Esophagus muscularis mucosa (tissue), 4 donors: ENCODE measurements around the gene MAP3K2. TPM values are rescaled to one million over a fixed set of nuclear protein-coding genes. Genes with fewer than 3 reads are reported as not detected.

ENCODE experiments used
- DNase-seq: peaks from one replicate; pipeline ENCODE4 v3.0.0-alpha.2; 2017; ENCODE audit errors: extremely low spot score
- H3K27ac ChIP-seq, 4 donors: fragments of 200-600 bp; sonication (generic); replicated peaks in 1 of 4; 1 replicate in 3 of 4; 2 replicates in 1 of 4; pipeline ENCODE4 v1.5.1; 2016 to 2019; ENCODE audit warnings: mild to moderate bottlenecking in 1 of 4
- H3K27me3 ChIP-seq, 4 donors: fragments of 200-600 bp; sonication (generic); one replicate each; pipeline versions ENCODE4 v1.5.1 to v1.6.0; 2016 to 2019
- H3K36me3 ChIP-seq, 4 donors: fragments of 200-600 bp; sonication (generic); one replicate each; pipeline ENCODE4 v1.5.1; 2016 to 2019
- H3K4me1 ChIP-seq, 4 donors: fragments of 200-600 bp; sonication (generic); one replicate each; pipeline ENCODE4 v1.5.1; 2016 to 2019
- H3K4me3 ChIP-seq, 4 donors: fragments of 200-600 bp; sonication (generic); 1 replicate in 2 of 4; 2 replicates in 2 of 4; pipeline ENCODE4 v1.5.1; 2016 to 2019; ENCODE audit warnings: mild to moderate bottlenecking in 4 of 4, moderate library complexity in 1 of 4
- H3K9me3 ChIP-seq, 4 donors: fragments of 200-600 bp; sonication (generic); 1 replicate in 3 of 4; 2 replicates in 1 of 4; pipeline ENCODE4 v1.5.1; 2016 to 2019
- CTCF ChIP-seq, 3 experiments: fragments of 200-600 bp in 2 of 3; fragments of 450-650 bp in 1 of 3; sonication (generic) in 2 of 3; IDR thresholded peaks; one replicate each; pipeline ENCODE4 v1.5.1; 2017 to 2019; ENCODE audit warnings: antibody characterized with exemption in 3 of 3, mild to moderate bottlenecking in 2 of 3, moderate library complexity in 1 of 3
- EP300 ChIP-seq: sonication (generic); formaldehyde crosslinking; IDR thresholded peaks from one replicate; pipeline ENCODE4 v1.6.1; 2017; ENCODE audit warnings: antibody characterized with exemption
- POLR2A ChIP-seq: fragments of 450-650 bp; IDR thresholded peaks from one replicate; pipeline ENCODE4 v1.6.1; 2017; ENCODE audit warnings: antibody characterized with exemption, moderate library complexity, mild to moderate bottlenecking, low read depth
- POLR2AphosphoS5 ChIP-seq, 2 donors: sonication (generic); formaldehyde crosslinking; IDR thresholded peaks; one replicate each; pipeline ENCODE4 v1.6.1; 2017; ENCODE audit warnings: antibody characterized with exemption in 2 of 2
- WGBS: methylation state at CpG from one replicate; pipeline ENCODE4 v1.1.5; 2018; 5-methylcytosine and 5-hydroxymethylcytosine counted together
- intact Hi-C: fragments of 100-400 bp; cut with DNase I; formaldehyde crosslinking; loops from one replicate; pipeline ENCODE4 v1.15.1; 2023
- total RNA-seq, 4 donors: library from RNA; depleted of rRNA; stranded (reverse); fragments of >200 nt; gene quantifications; one replicate each; pipeline versions ENCODE4 v1.1.0 to v1.2.1, GENCODE V29; 2016

The MAP3K2 gene
- total RNA-seq, 4 donors from 2014 or later = 51.4 to 68.6 (median 66.2) TPM

GRCh38 chr2:127277028-127277427 lies 110.7 kb downstream of the MAP3K2 start:
- Histone ChIP-seq H3K27ac (no peak overlapping the region), H3K9me3 (no peaks in the 10 kb centered on the region), H3K27me3 (no peaks in the 10 kb centered on the region), H3K4me1 (no peaks in the 10 kb centered on the region), H3K36me3 (peaks cover 65 to 100% (median 94%) of the 10 kb centered on the region in 4 donors), H3K4me3 (no peak overlapping the region)
- DNase-seq = no peak
- intact Hi-C loops = no loop called here
- WGBS = 87% methylated on average over 2 of the region's 2 CpGs
- no peak for TF ChIP-seq CTCF (IDR thresholded peaks at IDR 0.05)
- no peak for TF ChIP-seq POLR2A
- no peak for TF ChIP-seq EP300
- no peak for TF ChIP-seq POLR2AphosphoS5 (IDR thresholded peaks at IDR 0.05)

GRCh38 chr2:127275789-127276188 lies 112.0 kb downstream of the MAP3K2 start:
- H3K27me3 ChIP-seq = no peaks in the 10 kb centered on the region
- no peaks in the 10 kb centered on the region for H3K4me1 ChIP-seq
- intact Hi-C loops = no loop called here
- TF ChIP-seq EP300 = no peak
- no peak for TF ChIP-seq POLR2AphosphoS5 (IDR thresholded peaks at IDR 0.05)
- TF ChIP-seq CTCF (IDR thresholded peaks at IDR 0.05) = no peak
- no peak for TF ChIP-seq POLR2A
- WGBS = 86% methylated on average over 9 of the region's 9 CpGs
- no peak overlapping the region for H3K27ac ChIP-seq
- no peak overlapping the region for H3K4me3 ChIP-seq
- DNase-seq = no peak
- H3K9me3 ChIP-seq = no peaks in the 10 kb centered on the region
- H3K36me3 ChIP-seq = peaks cover 77 to 100% (median 97%) of the 10 kb centered on the region in 4 donors

GRCh38 chr2:127275356-127275755 lies 112.4 kb downstream of the MAP3K2 start:
- TF ChIP-seq POLR2A (no peak), EP300 (no peak), CTCF (IDR thresholded peaks at IDR 0.05) (no peak), POLR2AphosphoS5 (IDR thresholded peaks at IDR 0.05) (no peak)
- no peaks in the 10 kb centered on the region for H3K4me1 ChIP-seq
- no peaks in the 10 kb centered on the region for H3K27me3 ChIP-seq
- no peak for DNase-seq
- H3K27ac ChIP-seq = no peak overlapping the region
- H3K4me3 ChIP-seq = no peak overlapping the region
- peaks cover 78 to 100% (median 97%) of the 10 kb centered on the region in 4 donors for H3K36me3 ChIP-seq
- H3K9me3 ChIP-seq = no peaks in the 10 kb centered on the region
- intact Hi-C loops = no loop called here
- WGBS = 89% methylated on average over 3 of the region's 3 CpGs

- no peaks in the 10 kb centered on the region for H3K9me3 ChIP-seq
- H3K27me3 ChIP-seq = no peaks in the 10 kb centered on the region
- no peaks in the 10 kb centered on the region for H3K4me1 ChIP-seq
- TF ChIP-seq POLR2AphosphoS5 (IDR thresholded peaks at IDR 0.05) (no peak), CTCF (IDR thresholded peaks at IDR 0.05) (no peak), POLR2A (no peak), EP300 (no peak)
- 97% methylated on average over 5 of the region's 5 CpGs for WGBS
- no peak overlapping the region for H3K4me3 ChIP-seq
- no peak for DNase-seq
- H3K27ac ChIP-seq = no peak overlapping the region
- intact Hi-C loops = no loop called here
- peaks cover 75 to 90% (median 89%) of the 10 kb centered on the region in 4 donors for H3K36me3 ChIP-seq
Measured at GRCh38 chr2:127270663-127271062, 117.1 kb downstream of the MAP3K2 start.

GRCh38 chr2:127261804-127262406 lies 125.9 kb downstream of the MAP3K2 start:
- Histone ChIP-seq H3K27ac (no peak overlapping the region), H3K4me3 (no peak overlapping the region), H3K27me3 (no peaks in the 10 kb centered on the region), H3K4me1 (no peaks in the 10 kb centered on the region), H3K9me3 (no peaks in the 10 kb centered on the region), H3K36me3 (peaks cover 37 to 73% (median 61%) of the 10 kb centered on the region in 4 donors)
- 73% methylated on average over 8 of the region's 8 CpGs for WGBS
- intact Hi-C loops = no loop called here
- no peak for DNase-seq
- TF ChIP-seq POLR2AphosphoS5 (IDR thresholded peaks at IDR 0.05) = no peak
- TF ChIP-seq EP300 = no peak
- no peak for TF ChIP-seq CTCF (IDR thresholded peaks at IDR 0.05)
- no peak for TF ChIP-seq POLR2A
